HG03442 (cell line): Measurements from ENCODE around the gene PTPRT.

Source experiments
- ATAC-seq: cut with Tn5 transposase; IDR thresholded peaks from one replicate; pipeline ENCODE4 v1.9.1; 2021; ENCODE audit warnings: mild to moderate bottlenecking, moderate library complexity; ENCODE audit not compliant: unreplicated experiment

The PTPRT gene

GRCh38 chr20:42978184-42978974 lies 211.3 kb downstream of the PTPRT start:
- no peak for ATAC-seq

DNA sequence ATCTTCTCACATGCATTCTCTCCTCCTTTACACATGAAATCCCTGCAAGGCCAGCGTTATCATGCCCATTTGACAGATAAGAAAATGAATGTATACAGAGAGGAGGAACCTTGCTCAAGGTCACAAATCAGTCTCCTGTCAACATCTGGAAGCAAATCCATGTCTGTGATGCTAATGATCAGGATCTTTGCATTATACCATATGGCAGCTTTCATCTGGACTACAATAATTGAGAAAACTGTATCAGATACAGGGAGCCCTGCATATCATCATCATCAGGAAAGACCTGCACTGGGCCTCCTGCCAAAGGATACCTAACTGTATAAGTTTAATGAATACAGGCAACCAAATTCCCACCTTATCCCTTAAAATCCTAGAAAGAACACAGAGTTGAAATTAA lies 213.7 kb downstream of the PTPRT start:
- ATAC-seq = no peak

- no peak for ATAC-seq
Measured at GRCh38 chr20:42974347-42974746, 215.4 kb downstream of the PTPRT start.

DNA sequence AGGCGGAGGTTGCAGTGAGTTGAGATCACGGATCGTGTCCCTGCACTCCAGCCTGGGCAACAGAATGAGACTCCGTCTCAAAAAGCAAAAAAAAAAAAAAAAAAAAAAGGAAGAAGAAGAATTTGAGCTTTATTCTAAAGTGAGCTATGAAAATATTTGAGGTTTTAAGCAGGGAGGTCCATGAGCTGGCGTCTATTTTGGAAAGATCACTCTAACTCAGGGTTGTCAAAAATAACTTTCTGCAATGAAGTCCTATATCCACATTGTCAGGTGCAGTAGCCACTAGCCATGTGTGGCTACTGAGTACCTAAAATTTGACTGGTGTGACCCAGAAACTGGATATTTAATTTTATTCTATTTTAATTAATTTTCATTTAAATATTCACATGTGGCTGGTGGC lies 217.1 kb downstream of the PTPRT start:
- no peak for ATAC-seq

- ATAC-seq = no peak
Measured at GRCh38 chr20:42968746-42969145, 221.0 kb downstream of the PTPRT start.

DNA sequence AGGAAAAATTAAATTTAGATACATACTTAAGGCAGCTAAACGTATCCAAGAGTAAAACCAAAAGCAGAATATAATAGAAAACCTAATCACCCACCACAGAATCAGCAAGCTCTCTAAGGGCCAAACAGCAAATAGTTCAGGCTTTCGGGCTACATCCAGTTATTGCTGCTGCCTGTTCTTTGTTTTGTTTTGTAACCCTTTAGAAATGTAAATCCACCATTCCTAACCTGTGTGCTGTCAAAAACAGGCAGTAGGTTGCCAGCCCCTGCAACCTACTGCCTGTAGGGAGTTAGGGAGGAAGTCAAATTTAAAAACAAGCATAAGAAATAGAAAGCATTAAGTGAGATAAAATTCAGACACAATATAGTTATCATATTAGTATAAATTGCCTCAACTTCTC lies 225.9 kb downstream of the PTPRT start:
- ATAC-seq = no peak

DNA sequence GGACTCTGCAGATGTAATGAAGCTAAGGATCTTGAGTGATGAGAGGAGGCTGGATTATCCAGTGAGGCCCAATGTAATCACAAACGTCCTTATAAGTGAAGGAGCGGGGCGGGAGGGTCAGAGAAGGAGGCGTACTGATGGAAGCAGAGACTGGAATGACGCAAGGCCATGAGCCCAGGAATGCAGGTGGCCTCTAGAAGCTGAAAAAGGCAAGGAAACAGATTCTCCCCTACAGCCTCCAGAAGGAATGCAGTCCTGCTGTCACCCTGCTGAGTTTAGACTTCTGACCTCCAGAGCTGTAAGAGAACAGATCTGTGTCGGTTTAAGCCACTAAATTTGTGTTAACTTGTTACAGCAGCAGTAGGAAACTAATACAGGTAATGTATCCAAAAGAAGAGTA lies 227.9 kb downstream of the PTPRT start:
- ATAC-seq = no peak

DNA sequence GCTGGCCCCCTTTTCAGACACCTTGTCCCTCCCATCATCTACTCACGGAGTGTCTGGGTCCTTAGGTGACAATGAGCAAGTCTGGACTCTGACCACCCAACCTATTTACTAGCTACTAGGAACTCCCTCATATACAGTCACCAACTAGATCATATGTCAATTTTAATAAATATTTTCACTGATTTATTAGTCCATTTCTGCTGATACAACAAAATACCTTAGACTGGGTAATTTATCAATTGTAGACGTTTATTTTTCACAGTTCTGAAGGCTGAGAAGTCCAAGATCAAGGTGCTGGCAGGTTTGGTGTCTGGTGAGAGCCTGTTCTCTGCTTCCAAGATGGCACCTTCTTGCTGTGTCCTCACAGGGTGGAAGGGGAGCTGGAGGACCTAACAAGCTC lies 229.7 kb downstream of the PTPRT start:
- ATAC-seq = no peak

DNA sequence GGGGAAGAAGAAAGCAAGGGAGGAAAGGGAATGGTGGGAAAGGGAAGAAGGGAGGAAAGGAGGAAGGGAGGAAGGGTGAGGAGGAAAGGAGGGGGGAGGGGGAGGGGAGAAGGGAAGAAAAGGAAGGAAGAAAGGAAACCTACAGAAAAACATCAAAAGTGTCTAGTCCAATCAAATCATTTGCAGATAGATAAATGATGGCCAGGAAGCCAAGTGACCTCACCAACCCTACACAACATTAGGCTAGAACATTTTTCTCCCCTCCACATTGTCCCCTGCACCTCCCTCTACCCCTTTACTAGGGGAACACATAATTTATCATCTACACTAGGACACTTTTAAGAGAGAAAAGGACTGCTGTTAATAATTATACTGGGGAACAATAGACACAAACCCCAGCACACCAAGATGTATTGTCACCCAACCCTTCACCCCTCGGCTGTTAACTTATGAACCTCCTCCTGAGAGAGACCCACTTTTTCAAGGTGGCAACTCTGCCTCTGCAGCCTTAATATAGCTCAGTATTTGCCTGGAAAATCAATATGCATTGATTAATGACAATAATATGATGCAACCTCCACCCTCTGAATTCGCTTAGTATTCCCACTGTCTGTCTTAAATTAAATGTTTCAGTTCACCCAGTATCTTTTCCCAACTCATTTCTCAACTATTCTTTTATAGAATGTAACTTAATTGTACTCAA lies 231.2 kb downstream of the PTPRT start:
- no peak for ATAC-seq

DNA sequence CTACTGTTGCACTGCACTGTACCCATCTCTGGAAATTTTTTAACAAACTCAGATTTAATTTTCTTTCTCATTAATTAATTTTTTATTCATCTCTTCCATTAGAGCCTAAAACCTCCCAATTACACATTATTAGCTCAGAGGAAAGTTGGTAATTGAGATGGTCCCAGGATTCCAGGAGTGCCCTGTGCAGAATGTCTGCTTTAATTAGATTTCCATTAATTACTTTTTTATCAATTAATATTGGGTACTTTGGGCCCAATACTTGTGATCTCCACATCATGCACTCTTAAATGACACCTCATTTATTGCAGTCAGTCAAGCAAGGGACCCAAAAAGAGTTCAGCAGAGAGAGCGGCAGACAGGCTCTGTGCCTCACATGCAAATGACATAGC lies 232.0 kb downstream of the PTPRT start:
- ATAC-seq = no peak

- no peak for ATAC-seq
Measured at GRCh38 chr20:42957018-42957703, 232.5 kb downstream of the PTPRT start.

- ATAC-seq = no peak
Measured at GRCh38 chr20:42955713-42956112, 234.0 kb downstream of the PTPRT start.

GRCh38 chr20:42954951-42955350 lies 234.8 kb downstream of the PTPRT start:
- no peak for ATAC-seq

DNA sequence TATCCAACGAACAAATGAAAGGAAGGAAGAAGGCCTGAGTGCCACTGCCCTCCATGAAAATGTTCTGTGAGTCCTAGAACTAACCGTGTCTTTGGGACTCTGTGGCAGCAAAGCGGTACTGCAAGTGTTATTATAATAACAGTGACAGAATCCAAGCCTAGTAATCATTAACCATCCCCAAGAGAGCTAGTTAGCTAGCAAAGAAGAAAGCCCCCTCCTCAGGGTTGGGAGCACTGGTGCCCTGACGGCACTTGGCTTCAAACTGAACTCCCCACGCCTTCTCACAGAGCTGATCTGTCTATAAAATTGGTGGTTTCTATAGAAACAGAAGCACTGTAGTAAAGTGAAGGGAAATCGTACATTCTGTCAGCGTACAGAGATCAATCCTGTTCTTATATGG lies 239.8 kb downstream of the PTPRT start:
- no peak for ATAC-seq

- no peak for ATAC-seq
Measured at GRCh38 chr20:42945234-42945994, 244.3 kb downstream of the PTPRT start.

DNA sequence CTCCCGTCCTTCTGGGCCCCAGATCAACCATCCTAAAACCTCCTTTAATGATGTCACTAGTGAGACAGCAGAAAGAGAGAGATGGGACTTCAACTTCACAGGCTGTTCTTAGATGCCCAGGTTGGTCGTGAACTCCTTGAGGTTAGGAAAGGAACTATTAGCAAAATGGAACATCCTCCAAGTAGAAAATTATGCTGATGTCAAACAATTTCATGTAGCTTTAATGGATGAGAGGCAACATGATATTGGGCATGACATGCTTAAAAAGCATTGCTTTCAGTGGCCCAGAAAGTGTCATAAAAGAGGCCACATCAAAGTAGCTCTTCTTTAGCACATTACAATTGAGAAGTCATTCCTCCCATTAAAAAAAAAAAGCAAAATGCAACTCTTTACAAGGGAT lies 248.1 kb downstream of the PTPRT start:
- no peak for ATAC-seq

GRCh38 chr20:42938441-42939205 lies 251.1 kb downstream of the PTPRT start:
- ATAC-seq = no peak

DNA sequence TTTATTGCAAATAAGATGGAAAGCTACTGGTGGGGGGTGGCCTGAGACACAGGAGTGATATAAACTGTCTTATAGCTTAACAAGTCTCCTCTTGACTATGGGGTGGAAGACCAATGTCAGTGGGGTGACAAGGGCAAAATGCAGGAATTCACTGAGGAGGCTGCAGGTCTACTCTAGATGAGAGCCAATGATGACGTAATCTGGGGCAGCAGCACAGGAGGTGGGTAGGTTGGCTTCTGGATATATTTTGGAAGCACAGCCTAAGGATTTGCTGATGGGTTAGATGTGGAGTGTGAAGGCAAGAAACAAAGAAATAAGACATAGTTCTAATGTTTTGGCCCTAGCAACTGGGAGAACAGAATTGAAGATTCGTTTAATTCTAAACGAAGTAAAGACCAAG lies 253.2 kb downstream of the PTPRT start:
- ATAC-seq = no peak

DNA sequence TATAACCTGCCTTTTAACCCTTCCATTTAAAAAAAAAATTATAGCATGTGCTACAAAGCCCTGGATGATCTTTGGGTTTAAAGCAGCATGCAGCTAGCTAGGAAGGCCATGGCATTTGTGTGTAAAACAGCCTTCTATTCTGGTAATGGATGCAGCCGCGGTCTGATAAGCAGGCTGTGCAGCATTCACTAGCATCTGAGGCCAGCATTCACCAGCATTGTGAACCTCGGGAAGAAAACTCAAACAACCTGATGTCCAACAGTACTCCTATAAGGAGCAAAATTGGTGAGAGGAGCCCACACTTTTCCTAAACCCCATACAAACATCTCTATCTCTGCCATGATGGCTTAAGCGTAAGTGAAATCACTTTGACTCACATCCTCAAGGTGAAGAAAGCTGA lies 265.5 kb downstream of the PTPRT start:
- ATAC-seq = no peak

DNA sequence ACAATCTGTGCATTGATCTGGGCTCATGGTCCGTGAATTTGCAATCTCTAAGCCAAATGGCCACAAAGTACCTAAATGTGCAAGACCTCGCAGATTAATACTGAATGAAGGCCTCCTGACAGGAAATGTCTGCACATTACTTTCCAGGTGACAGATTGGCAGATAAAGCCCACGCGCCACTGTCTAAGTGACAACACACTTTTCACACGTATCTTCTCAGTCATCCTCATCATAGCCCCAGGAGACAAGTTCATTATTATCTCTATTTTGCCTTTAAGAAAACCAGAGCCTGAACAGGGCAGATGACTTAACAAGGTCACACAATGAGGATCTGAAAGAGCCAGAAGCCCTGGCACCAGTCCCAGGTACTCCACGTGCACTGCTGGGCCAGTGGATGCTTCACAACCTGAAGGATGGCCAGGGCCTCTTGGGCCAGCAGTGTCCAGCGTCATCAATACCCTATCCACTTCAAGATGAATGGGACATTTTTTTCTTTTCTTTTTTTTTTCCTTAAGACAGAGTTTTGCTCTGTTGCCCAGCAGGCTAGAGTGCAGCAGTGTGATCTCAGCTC lies 266.3 kb downstream of the PTPRT start:
- ATAC-seq = no peak
